K562 (cell line): ENCODE results near the gene WEE1. TPM values are rescaled to one million over a fixed set of nuclear protein-coding genes. Genes with fewer than 3 reads are reported as not detected.
A peak's percentile ranks its signal among the peaks of the same experiment; 100 is the strongest.

Experiments used
- ATAC-seq: fragments of 200-7000 bp; cut with Tn5 transposase; 3 replicates; pipeline ENCODE4 v1.9.1; 2020; ENCODE audit warnings: moderate library complexity
- BruUV-seq: library from RNA; stranded (reverse); fragments of 400-500 nt; replicated peaks from 2 replicates; lab custom pipeline; 2021; lab: Mats Ljungman, UMichigan
- CTCF ChIA-PET: fragments of 300-600 bp; formaldehyde crosslinking; extraction: SDS; loops from one replicate; lab custom pipeline; 2021; ENCODE audit warnings: low intra/inter-chr PET ratio; lab: Yijun Ruan, JAX
- POLR2A ChIA-PET: fragments of 300-600, 350-650 bp; sonication (Branson Sonifier 250); formaldehyde crosslinking; extraction: SDS; loops from one replicate; lab custom pipeline; 2021; ENCODE audit warnings: antibody characterized with exemption, inconsistent platforms; lab: Yijun Ruan, JAX
- DNase-seq, 4 experiments: peaks; one replicate each; pipeline versions ENCODE4 v3.0.0 to v3.0.0-alpha.2; 2011 to 2018; ENCODE audit warnings: low spot score in 3 of 4, mixed read lengths in 3 of 4; ENCODE audit errors: extremely low read depth in 1 of 4
- FAIRE-seq: peaks from 2 replicates; lab custom pipeline; 2011; peaks lifted over from hg19 to GRCh38; lab: Jason Lieb, UNC
- H2AFZ ChIP-seq: 2 replicates; pipeline ENCODE4 v1.6.0; 2011; ENCODE audit warnings: low read depth, low read length, control low read depth, inconsistent platforms
- H3K27ac ChIP-seq: fragments of 200-600 bp; 3 replicates; pipeline ENCODE4 v1.8.0; 2011; ENCODE audit warnings: low read depth, mild to moderate bottlenecking, control low read depth, inconsistent platforms, low read length, moderate library complexity, mixed read lengths; ENCODE audit errors: extremely low read depth
- H3K27me3 ChIP-seq, 2 experiments: fragments of 300-600 bp in 1 of 2; 2 replicates in 1 of 2; 3 replicates in 1 of 2; pipeline versions ENCODE4 v1.6.0 to v1.8.0; 2011; ENCODE audit warnings: inconsistent platforms in 2 of 2, low read length in 2 of 2, mild to moderate bottlenecking in 1 of 2, mixed read lengths in 1 of 2, moderate library complexity in 1 of 2; ENCODE audit not compliant: control insufficient read depth in 2 of 2, insufficient read depth in 2 of 2
- H3K36me3 ChIP-seq: fragments of 300-600 bp; 3 replicates; pipeline ENCODE4 v1.8.0; 2011; ENCODE audit warnings: mild to moderate bottlenecking, low read length, inconsistent platforms; ENCODE audit not compliant: control insufficient read depth, insufficient read depth
- H3K4me1 ChIP-seq, 2 experiments: fragments of 200-600 bp in 1 of 2; replicated peaks in 1 of 2; 2 replicates in 1 of 2; 3 replicates in 1 of 2; pipeline versions ENCODE4 v1.5.1 to v1.8.0; 2011; ENCODE audit warnings: inconsistent platforms in 2 of 2, low read length in 2 of 2, mild to moderate bottlenecking in 1 of 2, mixed read lengths in 1 of 2, moderate library complexity in 1 of 2; ENCODE audit not compliant: control insufficient read depth in 2 of 2, insufficient read depth in 2 of 2
- H3K4me2 ChIP-seq: 2 replicates; pipeline ENCODE4 v1.6.1; 2011; ENCODE audit warnings: low read length, control low read depth, inconsistent platforms, mixed read lengths; ENCODE audit not compliant: insufficient read depth
- H3K4me3 ChIP-seq: fragments of 200-600 bp; sonication (generic), shearing (Covaris generic); 2 replicates; pipeline ENCODE4 v1.5.1; 2016; ENCODE audit warnings: control low read depth, inconsistent platforms
- H3K79me2 ChIP-seq: fragments of 200-600 bp; 3 replicates; pipeline ENCODE4 v1.8.0; 2011; ENCODE audit warnings: low read length, inconsistent platforms; ENCODE audit not compliant: control insufficient read depth, insufficient read depth
- H3K9ac ChIP-seq, 2 experiments: 2 replicates each; pipeline versions ENCODE4 v1.6.0 to v1.6.1; 2011; ENCODE audit warnings: low read depth in 2 of 2, low read length in 2 of 2, control low read depth in 1 of 2, inconsistent platforms in 1 of 2, mild to moderate bottlenecking in 1 of 2, mixed read lengths in 1 of 2; ENCODE audit not compliant: insufficient read depth in 1 of 2
- H3K9me1 ChIP-seq: one replicate; pipeline ENCODE4 v1.6.0; 2011; ENCODE audit warnings: inconsistent platforms, mild to moderate bottlenecking, low read length, moderate library complexity; ENCODE audit not compliant: control insufficient read depth, insufficient read depth
- H3K9me3 ChIP-seq: replicated peaks from 2 replicates; pipeline ENCODE4 v1.5.1; 2011; ENCODE audit warnings: low read depth, low read length, inconsistent platforms; ENCODE audit not compliant: control insufficient read depth, insufficient read depth
- H4K20me1 ChIP-seq: replicated peaks from 2 replicates; pipeline ENCODE4 v1.6.1; 2011; ENCODE audit warnings: low read length, inconsistent platforms, mixed read lengths; ENCODE audit not compliant: control insufficient read depth, insufficient read depth
- C11orf30 ChIP-seq: fragments of 450-650 bp; IDR thresholded peaks from 2 replicates; pipeline ENCODE4 v1.6.1; 2016; ENCODE audit warnings: low read depth, mild to moderate bottlenecking
- ETV1 ChIP-seq: fragments of 450-650 bp; conservative IDR thresholded peaks from 2 replicates; pipeline ENCODE4 v1.6.1; 2016; ENCODE audit warnings: missing genetic modification characterization, control low read depth, low read depth, missing compliant biosample characterization
- FOXM1 ChIP-seq, 2 experiments: fragments of 450-650 bp in 1 of 2; sonication (generic) in 1 of 2; formaldehyde crosslinking in 1 of 2; IDR thresholded peaks; 2 replicates each; pipeline versions ENCODE4 v1.6.1 to v1.9.0; 2017 to 2022; ENCODE audit warnings: low read depth in 2 of 2, mild to moderate bottlenecking in 2 of 2, missing genetic modification reagents in 1 of 2, moderate library complexity in 1 of 2
- NFATC3 ChIP-seq: fragments of 450-650 bp; IDR thresholded peaks from 2 replicates; pipeline ENCODE4 v1.6.1; 2017; ENCODE audit warnings: mild to moderate bottlenecking
- RAD21 ChIP-seq, 2 experiments: fragments of 250-450 bp in 1 of 2; fragments of 450-650 bp in 1 of 2; sonication (Bioruptor Pico) in 1 of 2; formaldehyde crosslinking in 1 of 2; IDR thresholded peaks in 1 of 2; conservative IDR thresholded peaks in 1 of 2; 2 replicates each; pipeline versions ENCODE4 v1.4.0 to v1.8.0; 2020 to 2022; ENCODE audit warnings: mild to moderate bottlenecking in 2 of 2, moderate library complexity in 1 of 2
- SMC3 ChIP-seq: conservative IDR thresholded peaks from 2 replicates; pipeline ENCODE4 v1.6.1; 2011; ENCODE audit warnings: low read depth, low read length, improper control_type of control experiment; ENCODE audit not compliant: insufficient read depth
- SPI1 ChIP-seq: IDR thresholded peaks from 2 replicates; pipeline ENCODE4 v1.6.1; 2011; ENCODE audit warnings: low read depth, low read length, control low read depth, borderline replicate concordance
- ZNF696 ChIP-seq: fragments of 250-450 bp; sonication (Bioruptor Pico); conservative IDR thresholded peaks from 2 replicates; pipeline ENCODE4 v1.4.0; 2020; ENCODE audit warnings: mild to moderate bottlenecking, moderate library complexity
- WGBS: fragments of 100-300 bp; shearing (Covaris generic); methylation state at CpG from one replicate; pipeline ENCODE4 v1.1.6; 2016; ENCODE audit warnings: low coverage, mixed read lengths; ENCODE audit not compliant: insufficient coverage; ENCODE audit errors: missing lambda C conversion rate; 5-methylcytosine and 5-hydroxymethylcytosine counted together
- in situ Hi-C: fragments of 300-500 bp; cut with MboI; formaldehyde crosslinking; loops from 4 replicates; pipeline ENCODE4 v1.15.0; 2018; ENCODE audit warnings: inconsistent platforms, mixed read lengths
- intact Hi-C: fragments of 100-400 bp; cut with micrococcal nuclease; formaldehyde crosslinking; loops from 2 replicates; pipeline ENCODE4 v1.14.2; 2022
- polyA plus RNA-seq, 8 experiments: library from polyadenylated mRNA; depleted of rRNA in 4 of 8; stranded (reverse) in 5 of 8; unstranded in 3 of 8; fragments of >200 nt; fragmentation: Nextera tagmentation in 2 of 8; fragmentation: Illumina TruSeq in 1 of 8; extraction: Ambion mirVana in 2 of 8; extraction: Trizol in 1 of 8; gene quantifications; 2 replicates each; pipeline versions ENCODE4 v1.2.1 to v1.2.3, GENCODE V29; 2011 to 2014; ENCODE audit warnings: inconsistent platforms in 1 of 8, missing spikeins in 1 of 8
- total RNA-seq, 7 experiments: library from RNA; depleted of rRNA in 6 of 7; stranded (reverse); fragments of >200 nt in 6 of 7; fragmentation: Illumina TruSeq in 2 of 7; extraction: Trizol in 2 of 7; gene quantifications; 2 replicates each; pipeline versions ENCODE4 v1.2.1 to v1.2.3, GENCODE V29; 2011 to 2021; ENCODE audit warnings: low replicate concordance in 1 of 7
- TF ChIP-seq, protein P1 (sequence below), 3 experiments: IDR thresholded peaks in 2 of 3; conservative IDR thresholded peaks in 1 of 3; 2 replicates each; pipeline ENCODE4 v1.5.1; 2011 to 2012; ENCODE audit warnings: low read length in 3 of 3, mild to moderate bottlenecking in 3 of 3, control low read depth in 2 of 3, improper control_type of control experiment in 1 of 3, inconsistent platforms in 1 of 3, low read depth in 1 of 3, mixed read lengths in 1 of 3, moderate library complexity in 1 of 3; ENCODE audit not compliant: insufficient read depth in 2 of 3
- TF ChIP-seq, protein P2 (sequence below): fragments of 250-450 bp; sonication (Bioruptor Pico); IDR thresholded peaks from 2 replicates; pipeline ENCODE4 v1.8.0; 2022; ENCODE audit warnings: inconsistent platforms
- TF ChIP-seq, protein P3 (sequence below): sonication (generic); formaldehyde crosslinking; IDR thresholded peaks from 2 replicates; pipeline ENCODE4 v1.8.0; 2022; ENCODE audit warnings: mild to moderate bottlenecking, missing genetic modification reagents

Gene WEE1
- total and polyA plus RNA-seq, 9 of the 15 experiments (the other 6 are each of a cell fraction or from before 2014, with no cell fraction given) = 21.9 to 99.0 (median 67.4) TPM

DNA sequence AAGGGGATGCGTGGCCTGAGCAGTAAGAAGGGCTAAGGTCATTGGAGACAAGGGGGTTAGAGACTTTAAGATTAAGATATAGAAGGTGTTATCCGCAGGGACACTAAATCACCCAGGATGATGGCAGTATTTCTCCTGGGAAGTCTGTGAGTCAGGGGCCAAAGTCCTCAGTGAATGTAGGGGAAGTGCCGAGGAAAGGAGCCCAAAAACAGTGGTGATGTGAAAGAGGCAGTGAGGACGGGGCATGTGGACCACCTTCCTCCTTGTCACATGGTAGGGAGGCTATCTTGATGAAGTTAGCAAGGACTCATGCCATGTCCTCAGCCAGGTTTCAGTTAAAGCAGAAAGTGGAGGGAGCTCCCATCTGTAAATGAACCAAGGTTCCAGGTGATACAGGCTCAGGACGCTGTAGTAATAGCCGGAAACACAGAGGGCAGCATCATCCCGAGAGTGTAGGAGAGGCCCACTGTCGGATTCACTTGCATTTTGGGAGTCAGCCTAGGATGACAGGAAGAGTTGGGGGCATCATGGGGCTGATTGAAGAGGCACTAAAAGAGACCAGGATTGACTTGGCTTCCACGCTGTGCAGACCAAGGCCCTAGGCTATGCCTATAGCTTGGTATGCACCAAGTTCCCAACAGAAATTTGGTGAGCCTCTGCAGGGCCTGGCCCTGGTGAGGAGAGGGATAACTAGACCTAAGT is 33.5 kb downstream of the WEE1 start:
- Histone ChIP-seq H3K4me1 (peaks cover 10 to 21% of the 10 kb centered on the region in 2 experiments), H3K4me2 (no peak overlapping the region), H3K9ac (no peak overlapping the region), H3K4me3 (no peak overlapping the region), H3K36me3 (no peaks in the 10 kb centered on the region), H2AFZ (peak overlapping the region; percentile 52), H3K9me3 (no peaks in the 10 kb centered on the region), H4K20me1 (no peaks in the 10 kb centered on the region), H3K27me3 (no peaks in the 10 kb centered on the region), H3K79me2 (no peaks in the 10 kb centered on the region), H3K27ac (no peak overlapping the region), H3K9me1 (no peaks in the 10 kb centered on the region)
- intact Hi-C loops = no loop called here
- no TSS peak for BruUV-seq
- ATAC-seq (peak; percentile 80), DNase-seq (peak in 1 of 4 experiments; percentile 38), FAIRE-seq (peak; percentile 63)
- ChIA-PET POLR2A (interaction anchor here (0.5 to 1.8 kb wide), 8 partner anchors 9 to 170 kb away, joined by 3 to 6 read pairs (median 3); no protein-coding TSS in a partner anchor), CTCF (no interaction called here)
- TF ChIP-seq NFATC3 (no peak), C11orf30 (no peak), RAD21 (CRISPR knock-in tag; conservative IDR thresholded peaks at IDR 0.05 in 1 of 2, IDR thresholded peaks at IDR 0.05 in 1 of 2) (peak in 1 of 2 experiments; percentile 51; a peak in 2 of 4 replicates), ETV1 (tag) (peak; percentile 59), ZNF696 (CRISPR knock-in tag) (no peak), SPI1 (0 out of 2 replicates have a peak, but pooled peaks have one; percentile 5), SMC3 (0 out of 2 replicates have a peak, but pooled peaks have one; percentile 7), FOXM1 (IDR thresholded peaks at IDR 0.05; ENCODE audit: low read depth) (no peak), FOXM1 (CRISPR knock-in tag; IDR thresholded peaks at IDR 0.05; ENCODE audit: low read depth) (no peak)
- TF ChIP-seq, protein P1, sequence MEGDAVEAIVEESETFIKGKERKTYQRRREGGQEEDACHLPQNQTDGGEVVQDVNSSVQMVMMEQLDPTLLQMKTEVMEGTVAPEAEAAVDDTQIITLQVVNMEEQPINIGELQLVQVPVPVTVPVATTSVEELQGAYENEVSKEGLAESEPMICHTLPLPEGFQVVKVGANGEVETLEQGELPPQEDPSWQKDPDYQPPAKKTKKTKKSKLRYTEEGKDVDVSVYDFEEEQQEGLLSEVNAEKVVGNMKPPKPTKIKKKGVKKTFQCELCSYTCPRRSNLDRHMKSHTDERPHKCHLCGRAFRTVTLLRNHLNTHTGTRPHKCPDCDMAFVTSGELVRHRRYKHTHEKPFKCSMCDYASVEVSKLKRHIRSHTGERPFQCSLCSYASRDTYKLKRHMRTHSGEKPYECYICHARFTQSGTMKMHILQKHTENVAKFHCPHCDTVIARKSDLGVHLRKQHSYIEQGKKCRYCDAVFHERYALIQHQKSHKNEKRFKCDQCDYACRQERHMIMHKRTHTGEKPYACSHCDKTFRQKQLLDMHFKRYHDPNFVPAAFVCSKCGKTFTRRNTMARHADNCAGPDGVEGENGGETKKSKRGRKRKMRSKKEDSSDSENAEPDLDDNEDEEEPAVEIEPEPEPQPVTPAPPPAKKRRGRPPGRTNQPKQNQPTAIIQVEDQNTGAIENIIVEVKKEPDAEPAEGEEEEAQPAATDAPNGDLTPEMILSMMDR (IDR thresholded peaks at IDR 0.05 in 2 of 3, conservative IDR thresholded peaks at IDR 0.05 in 1 of 3; ENCODE audit: insufficient read depth in 2 of 3, low read depth in 1 of 3, low read length in 3 of 3) = peak; percentile 43 to 51 (median 48); a peak in 5 of 6 replicates
- TF ChIP-seq, protein P2, sequence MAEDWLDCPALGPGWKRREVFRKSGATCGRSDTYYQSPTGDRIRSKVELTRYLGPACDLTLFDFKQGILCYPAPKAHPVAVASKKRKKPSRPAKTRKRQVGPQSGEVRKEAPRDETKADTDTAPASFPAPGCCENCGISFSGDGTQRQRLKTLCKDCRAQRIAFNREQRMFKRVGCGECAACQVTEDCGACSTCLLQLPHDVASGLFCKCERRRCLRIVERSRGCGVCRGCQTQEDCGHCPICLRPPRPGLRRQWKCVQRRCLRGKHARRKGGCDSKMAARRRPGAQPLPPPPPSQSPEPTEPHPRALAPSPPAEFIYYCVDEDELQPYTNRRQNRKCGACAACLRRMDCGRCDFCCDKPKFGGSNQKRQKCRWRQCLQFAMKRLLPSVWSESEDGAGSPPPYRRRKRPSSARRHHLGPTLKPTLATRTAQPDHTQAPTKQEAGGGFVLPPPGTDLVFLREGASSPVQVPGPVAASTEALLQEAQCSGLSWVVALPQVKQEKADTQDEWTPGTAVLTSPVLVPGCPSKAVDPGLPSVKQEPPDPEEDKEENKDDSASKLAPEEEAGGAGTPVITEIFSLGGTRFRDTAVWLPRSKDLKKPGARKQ (CRISPR knock-in tag) = no peak
- TF ChIP-seq, protein P3, sequence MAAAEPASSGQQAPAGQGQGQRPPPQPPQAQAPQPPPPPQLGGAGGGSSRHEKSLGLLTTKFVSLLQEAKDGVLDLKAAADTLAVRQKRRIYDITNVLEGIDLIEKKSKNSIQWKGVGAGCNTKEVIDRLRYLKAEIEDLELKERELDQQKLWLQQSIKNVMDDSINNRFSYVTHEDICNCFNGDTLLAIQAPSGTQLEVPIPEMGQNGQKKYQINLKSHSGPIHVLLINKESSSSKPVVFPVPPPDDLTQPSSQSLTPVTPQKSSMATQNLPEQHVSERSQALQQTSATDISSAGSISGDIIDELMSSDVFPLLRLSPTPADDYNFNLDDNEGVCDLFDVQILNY = no peak
- 64% methylated on average over 9 of the region's 9 CpGs for WGBS
- in situ Hi-C loops = no loop called here
